Measurements from ENCODE around the gene PHTF1. TPM values are rescaled to one million over a fixed set of nuclear protein-coding genes. Genes with fewer than 3 reads are reported as not detected.
"Not testable (repeated sequence)": the region's sequence is repeated elsewhere in the genome, so short reads cannot be mapped to it uniquely, and the experiment has no call there.

The PHTF1 gene
- total RNA-seq, 1 experiment from 2014 or later = 11.7 TPM

GRCh38 chr1:113779542-113779941, 20.3 kb upstream of the PHTF1 start:
- DNase-seq (ENCODE audit: low spot score) = no peak

- DNase-seq (ENCODE audit: low spot score) = no peak
Observed at GRCh38 chr1:113777561-113777960, 18.3 kb upstream of the PHTF1 start.

DNA sequence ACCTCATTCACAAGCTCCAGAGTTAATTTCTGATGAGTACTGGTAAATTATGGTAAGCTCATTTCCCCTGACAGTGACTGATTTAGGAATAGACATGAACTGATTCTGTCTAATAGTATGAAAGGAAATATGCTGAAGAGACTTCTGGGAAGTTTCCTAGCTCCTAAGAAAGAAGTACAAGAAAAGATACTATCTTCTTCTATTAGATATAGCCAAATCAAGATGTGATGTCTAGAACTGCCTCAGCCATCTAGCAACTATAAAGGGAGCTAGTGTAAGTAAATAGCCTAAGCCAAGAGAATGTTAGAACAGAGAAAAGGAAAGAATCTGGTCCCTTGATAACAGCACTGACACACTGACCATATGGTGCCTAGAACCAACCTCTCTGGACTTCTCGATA, 10.7 kb upstream of the PHTF1 start:
- no peak for DNase-seq (ENCODE audit: low spot score)

GRCh38 chr1:113769601-113769970, 10.3 kb upstream of the PHTF1 start:
- no peak for DNase-seq (ENCODE audit: low spot score)

- no peak for DNase-seq (ENCODE audit: low spot score)
Observed at GRCh38 chr1:113768916-113769600, 9.8 kb upstream of the PHTF1 start.

DNA sequence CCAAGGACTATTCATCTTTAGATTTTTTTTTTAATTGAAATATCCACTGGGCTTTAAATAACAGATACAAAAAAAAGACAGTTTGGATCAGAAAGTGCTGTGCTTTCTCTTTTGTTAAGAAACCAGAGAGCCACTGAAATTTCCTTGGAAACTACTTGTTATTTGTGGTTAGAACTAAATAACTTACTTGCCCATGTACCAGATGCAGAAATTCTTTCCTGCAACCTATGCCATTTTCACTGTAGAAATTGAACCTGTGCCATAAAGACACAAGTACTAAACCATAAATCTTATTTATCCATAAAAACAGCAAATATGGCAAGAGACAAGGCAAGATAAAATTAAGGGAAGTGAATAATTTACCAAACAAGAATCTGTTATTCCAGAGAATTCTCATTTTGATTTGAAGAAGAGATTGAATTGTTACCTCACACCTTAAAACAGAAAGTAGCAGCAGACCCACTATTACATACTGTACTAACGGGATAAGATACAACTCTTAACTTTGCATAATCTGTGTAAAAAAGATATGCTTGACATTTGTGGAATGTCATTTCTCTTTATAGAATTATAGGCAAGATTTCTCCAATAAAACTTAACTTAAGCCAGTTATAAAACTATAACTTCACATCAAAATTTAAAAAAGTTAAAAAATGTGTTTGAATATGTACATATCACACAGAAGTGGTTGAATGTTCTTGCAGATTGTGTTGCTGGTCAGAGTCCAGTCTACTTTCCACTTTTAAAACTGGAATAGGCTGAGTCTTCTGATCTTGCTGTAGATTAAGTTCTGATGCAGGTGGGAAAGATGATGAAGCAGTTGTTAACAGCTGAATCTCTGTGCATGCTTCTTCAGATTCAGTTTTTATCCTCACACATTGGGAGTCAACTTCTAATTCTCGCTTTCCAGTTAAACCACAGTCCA, 6.3 kb upstream of the PHTF1 start:
- DNase-seq (ENCODE audit: low spot score) = no peak

- DNase-seq (ENCODE audit: low spot score) = no peak
Observed at GRCh38 chr1:113763661-113764060, 4.4 kb upstream of the PHTF1 start.

GRCh38 chr1:113761937-113762336, 2.7 kb upstream of the PHTF1 start:
- no peak for DNase-seq (ENCODE audit: low spot score)

DNA sequence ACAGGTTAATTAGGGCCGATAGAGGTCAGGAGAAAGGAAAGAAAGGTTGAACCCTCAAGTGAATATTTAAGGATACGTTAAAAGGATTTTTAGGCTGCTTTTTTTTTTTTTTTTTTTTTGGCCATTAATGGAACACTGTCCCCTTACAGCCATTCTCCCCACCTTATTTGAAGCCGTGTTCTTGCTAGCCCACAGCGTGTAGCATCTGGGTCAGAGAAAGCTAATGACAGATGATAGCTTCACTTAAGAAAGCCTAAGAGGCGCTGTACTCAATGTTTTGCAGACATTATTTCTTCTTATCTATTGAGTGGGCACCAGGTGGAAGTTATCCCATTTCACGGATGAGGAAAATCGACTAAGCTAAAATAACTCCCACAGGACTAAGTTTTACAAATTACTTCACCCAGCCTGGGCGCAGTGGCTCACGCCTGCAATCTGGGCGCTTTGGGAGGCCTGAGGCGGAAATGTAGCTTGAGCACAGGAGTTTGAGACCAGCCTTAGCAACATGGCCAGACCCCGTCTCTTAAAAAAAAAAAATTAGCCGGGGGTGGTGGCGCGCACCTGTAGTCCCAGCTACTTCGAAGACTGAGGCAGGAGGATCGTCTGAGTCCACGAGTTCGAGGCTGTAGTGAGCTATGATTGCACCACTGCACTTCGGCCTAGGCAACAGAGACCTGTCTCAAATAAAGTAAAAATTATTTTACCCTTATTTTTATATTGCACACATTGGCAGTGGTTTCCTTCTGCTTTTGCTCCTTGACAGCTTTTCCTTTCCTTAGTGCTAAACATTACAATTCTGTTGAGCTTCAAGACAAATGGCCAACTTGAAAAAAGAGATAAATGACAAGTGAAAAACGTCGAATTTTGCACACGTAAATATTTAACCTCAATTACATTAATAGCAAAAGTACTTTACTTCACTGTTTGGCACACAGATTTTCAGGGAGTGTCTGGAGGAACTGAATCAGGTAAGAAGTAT, 1.1 kb upstream of the PHTF1 start:
- no peak for DNase-seq (ENCODE audit: low spot score)

- DNase-seq (ENCODE audit: low spot score) = peak; percentile 67
Observed at GRCh38 chr1:113758631-113759332, 504 bp downstream of the PHTF1 start.

DNA sequence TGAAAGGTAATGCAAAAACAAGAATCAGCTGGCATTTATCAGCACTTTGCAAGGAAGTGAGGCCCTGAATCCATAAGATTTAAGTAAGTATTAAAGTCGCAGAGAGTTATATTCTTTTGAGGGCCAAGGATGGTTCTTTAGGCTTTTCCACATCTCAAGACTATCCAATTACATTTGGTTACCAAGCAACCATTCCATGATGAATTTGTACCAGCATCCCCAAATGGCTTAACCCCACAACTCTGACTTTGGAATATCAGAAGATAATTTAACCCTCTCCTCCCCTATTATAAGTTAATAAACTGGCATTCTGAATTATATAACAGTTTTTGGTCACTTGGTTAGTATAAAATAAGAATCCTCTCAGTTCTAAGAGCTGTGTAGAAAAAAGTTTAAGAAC, 2.8 kb downstream of the PHTF1 start:
- DNase-seq (ENCODE audit: low spot score) = no peak

DNA sequence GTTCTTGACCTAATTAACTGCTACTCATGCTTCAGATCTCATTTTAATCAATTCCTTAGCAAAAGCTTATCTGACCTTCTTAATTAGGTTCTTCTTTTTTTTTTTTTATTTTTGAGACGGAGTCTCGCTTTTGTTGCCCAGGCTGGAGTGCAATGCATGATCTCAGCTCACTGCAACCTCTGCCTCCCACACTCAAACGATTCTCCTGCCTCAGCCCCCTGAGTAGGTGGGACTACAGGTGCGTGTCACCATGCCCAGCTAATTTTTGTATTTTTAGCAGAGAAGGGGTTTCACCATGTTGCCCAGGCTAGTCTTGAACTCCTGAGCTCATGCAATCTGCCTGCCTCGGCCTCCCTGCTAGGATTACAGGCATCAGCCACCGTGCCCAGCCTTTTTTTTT, 6.0 kb downstream of the PHTF1 start:
- not testable (repeated sequence) for DNase-seq (ENCODE audit: low spot score)

DNA sequence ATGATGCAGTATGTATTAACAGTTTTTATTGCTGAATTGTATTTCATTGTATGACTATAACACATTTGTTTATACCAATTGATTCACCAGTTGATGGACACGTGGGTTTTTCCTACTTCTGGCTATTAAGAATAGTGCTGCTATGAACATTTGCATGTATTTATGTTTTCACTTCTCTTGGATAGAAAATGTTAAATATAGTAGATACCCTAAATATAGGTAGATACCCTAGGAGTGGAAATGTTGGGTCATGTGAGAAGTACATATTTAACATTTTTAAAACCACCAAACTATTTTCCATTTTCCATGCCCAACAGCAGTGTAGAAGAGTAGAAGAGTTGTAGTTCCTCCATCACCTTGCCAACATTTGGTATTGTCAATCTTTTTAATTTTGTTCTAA, 7.8 kb downstream of the PHTF1 start:
- DNase-seq (ENCODE audit: low spot score) = no peak

- DNase-seq (ENCODE audit: low spot score) = no peak
Observed at GRCh38 chr1:113751114-113751513, 8.2 kb downstream of the PHTF1 start.

DNA sequence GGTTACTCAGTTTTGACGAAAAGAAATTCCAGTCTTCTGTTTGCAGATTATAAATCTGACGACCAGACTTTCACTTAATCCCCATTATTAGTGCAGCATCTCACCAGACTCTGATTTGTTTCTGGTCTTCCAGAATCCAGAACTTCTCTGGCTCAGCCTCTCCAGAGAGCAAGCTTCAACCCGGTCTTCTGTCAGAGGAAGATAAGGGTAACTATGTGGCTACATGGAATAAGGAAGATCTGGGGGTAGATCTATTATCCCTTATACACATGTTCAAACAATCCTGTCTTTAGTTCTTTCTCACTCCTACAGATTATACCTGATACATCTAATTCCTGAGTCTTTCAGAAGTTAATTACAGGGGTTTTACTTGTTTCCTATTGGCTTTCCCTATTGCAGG, 9.9 kb downstream of the PHTF1 start:
- DNase-seq (ENCODE audit: low spot score) = no peak

GRCh38 chr1:113747376-113747775, 11.9 kb downstream of the PHTF1 start:
- DNase-seq (ENCODE audit: low spot score) = no peak

GRCh38 chr1:113745425-113745824, 13.9 kb downstream of the PHTF1 start:
- DNase-seq (ENCODE audit: low spot score) = no peak

- DNase-seq (ENCODE audit: low spot score) = no peak
Observed at GRCh38 chr1:113744114-113744513, 15.2 kb downstream of the PHTF1 start.

- no peak for DNase-seq (ENCODE audit: low spot score)
Observed at GRCh38 chr1:113742515-113742914, 16.8 kb downstream of the PHTF1 start.

GRCh38 chr1:113734357-113735055, 24.8 kb downstream of the PHTF1 start:
- DNase-seq (ENCODE audit: low spot score) = no peak

DNA sequence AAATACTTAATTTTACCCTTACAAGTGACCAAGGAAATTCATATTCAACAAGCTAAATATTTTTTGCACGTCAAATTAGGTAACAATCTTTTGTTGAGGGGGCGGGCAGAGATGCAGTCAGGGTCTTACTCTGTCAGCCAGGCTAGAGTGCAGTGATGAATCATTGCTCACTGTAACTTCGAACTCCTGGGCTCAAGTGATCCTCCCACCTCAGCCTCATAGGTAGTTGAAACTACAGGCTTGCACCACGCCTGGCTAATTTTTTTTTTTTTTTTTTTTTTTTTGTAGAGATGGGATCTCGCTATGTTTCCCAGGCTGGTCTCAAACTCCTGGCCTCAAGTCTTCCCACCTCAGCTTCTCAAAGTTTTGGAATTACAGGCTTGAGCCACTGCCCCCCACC, 26.5 kb downstream of the PHTF1 start:
- no peak for DNase-seq (ENCODE audit: low spot score)
